HepG2 (cell line): ENCODE results near the gene EXOC3L4. TPM values are rescaled to one million over a fixed set of nuclear protein-coding genes. Genes with fewer than 3 reads are reported as not detected.

Experiments
- BATF2 ChIP-seq: sonication (generic); formaldehyde crosslinking; IDR thresholded peaks from 2 replicates; pipeline ENCODE4 v1.8.0; 2022; ENCODE audit warnings: mild to moderate bottlenecking, missing genetic modification reagents, moderate library complexity
- HOXA9 ChIP-seq: sonication (generic); formaldehyde crosslinking; IDR thresholded peaks from 2 replicates; pipeline ENCODE4 v1.8.1; 2022; ENCODE audit warnings: missing genetic modification reagents, mild to moderate bottlenecking, moderate library complexity, borderline replicate concordance
- MAZ ChIP-seq, 2 experiments: sonication (generic) in 1 of 2; formaldehyde crosslinking in 1 of 2; IDR thresholded peaks; 2 replicates each; pipeline versions ENCODE4 v1.5.0 to v1.6.1; 2012 to 2020; ENCODE audit warnings: low read depth in 2 of 2, mild to moderate bottlenecking in 2 of 2, borderline replicate concordance in 1 of 2, improper control_type of control experiment in 1 of 2, low read length in 1 of 2, missing genetic modification reagents in 1 of 2, moderate library complexity in 1 of 2
- MEF2D ChIP-seq: sonication (generic); formaldehyde crosslinking; IDR thresholded peaks from 2 replicates; pipeline ENCODE4 v1.5.1; 2020; ENCODE audit warnings: mild to moderate bottlenecking, missing genetic modification reagents
- NCOR1 ChIP-seq: fragments of 200-600 bp; sonication (generic); IDR thresholded peaks from 2 replicates; pipeline ENCODE4 v1.7.0; 2017; ENCODE audit warnings: antibody characterized with exemption, low read length, borderline replicate concordance
- SMARCE1 ChIP-seq: fragments of 450-650 bp; IDR thresholded peaks from 2 replicates; pipeline ENCODE4 v1.6.1; 2017; ENCODE audit warnings: borderline replicate concordance
- SRSF1 ChIP-seq: fragments of 200-400 bp; formaldehyde crosslinking; optimal IDR thresholded peaks from 2 replicates; pipeline ENCODE3; 2017; ENCODE audit warnings: mild to moderate bottlenecking, low read depth, low read length, moderate library complexity
- ZBTB38 ChIP-seq: sonication (generic); formaldehyde crosslinking; IDR thresholded peaks from 2 replicates; pipeline ENCODE4 v1.5.1; 2020; ENCODE audit warnings: mild to moderate bottlenecking, missing genetic modification reagents
- ZBTB7B ChIP-seq: sonication (generic); formaldehyde crosslinking; IDR thresholded peaks from 2 replicates; pipeline ENCODE4 v1.4.0; 2020; ENCODE audit warnings: missing genetic modification reagents
- ZFP1 ChIP-seq: IDR thresholded peaks from 2 replicates; pipeline ENCODE4 v1.6.1; 2016
- ZMYM3 ChIP-seq: sonication (generic); formaldehyde crosslinking; IDR thresholded peaks from 2 replicates; pipeline ENCODE4 v1.5.1; 2020; ENCODE audit warnings: mild to moderate bottlenecking, missing genetic modification reagents
- ZNF761 ChIP-seq: sonication (generic); formaldehyde crosslinking; conservative IDR thresholded peaks from 2 replicates; pipeline ENCODE4 v1.4.0; 2020; ENCODE audit warnings: mild to moderate bottlenecking, missing genetic modification reagents
- ZNF770 ChIP-seq: sonication (generic); formaldehyde crosslinking; IDR thresholded peaks from 2 replicates; pipeline ENCODE4 v1.5.0; 2020; ENCODE audit warnings: mild to moderate bottlenecking, missing genetic modification reagents
- ZSCAN29 ChIP-seq: sonication (generic); formaldehyde crosslinking; conservative IDR thresholded peaks from 2 replicates; pipeline ENCODE4 v1.4.0; 2020; ENCODE audit warnings: mild to moderate bottlenecking, missing genetic modification reagents
- polyA plus RNA-seq, 8 experiments: library from polyadenylated mRNA; depleted of rRNA in 3 of 8; stranded (reverse) in 7 of 8; unstranded in 1 of 8; fragments of >200 nt; fragmentation: Illumina TruSeq in 4 of 8; extraction: Trizol in 4 of 8; gene quantifications; 2 replicates each; pipeline versions ENCODE4 v1.2.1 to v1.2.3, GENCODE V29; 2011 to 2016; ENCODE audit warnings: low read depth in 4 of 8, missing spikeins in 1 of 8, mixed read lengths in 1 of 8; ENCODE audit not compliant: insufficient read depth in 1 of 8
- total RNA-seq, 5 experiments: library from RNA; depleted of rRNA; stranded (reverse); fragments of >200 nt; fragmentation: Illumina TruSeq; extraction: Trizol; gene quantifications; 2 replicates each; pipeline ENCODE4 v1.2.3, GENCODE V29; 2016; ENCODE audit warnings: low read depth in 1 of 5
- TF ChIP-seq, protein P1 (sequence below): sonication (generic); formaldehyde crosslinking; IDR thresholded peaks from 2 replicates; pipeline ENCODE4 v1.4.0; 2020; ENCODE audit warnings: missing genetic modification reagents
- TF ChIP-seq, protein P2 (sequence below): sonication (generic); formaldehyde crosslinking; IDR thresholded peaks from 2 replicates; pipeline ENCODE4 v1.5.0; 2020; ENCODE audit warnings: mild to moderate bottlenecking, missing genetic modification reagents, borderline replicate concordance
- TF ChIP-seq, protein P3 (sequence below): sonication (generic); formaldehyde crosslinking; IDR thresholded peaks from 2 replicates; pipeline ENCODE4 v1.4.0; 2020; ENCODE audit warnings: mild to moderate bottlenecking, missing genetic modification reagents, borderline replicate concordance

Gene EXOC3L4
- total and polyA plus RNA-seq, 2 of the 13 experiments (the other 11 are each of a cell fraction or from before 2014, with no cell fraction given), result 11.8 to 27.0 TPM

GRCh38 chr14:103104389-103104653 is 9.8 kb downstream of the EXOC3L4 start (continued):
- TF ChIP-seq BATF2 (CRISPR knock-in tag), result 0 out of 2 replicates have a peak, but pooled peaks have one; percentile 1
- TF ChIP-seq, protein P1, sequence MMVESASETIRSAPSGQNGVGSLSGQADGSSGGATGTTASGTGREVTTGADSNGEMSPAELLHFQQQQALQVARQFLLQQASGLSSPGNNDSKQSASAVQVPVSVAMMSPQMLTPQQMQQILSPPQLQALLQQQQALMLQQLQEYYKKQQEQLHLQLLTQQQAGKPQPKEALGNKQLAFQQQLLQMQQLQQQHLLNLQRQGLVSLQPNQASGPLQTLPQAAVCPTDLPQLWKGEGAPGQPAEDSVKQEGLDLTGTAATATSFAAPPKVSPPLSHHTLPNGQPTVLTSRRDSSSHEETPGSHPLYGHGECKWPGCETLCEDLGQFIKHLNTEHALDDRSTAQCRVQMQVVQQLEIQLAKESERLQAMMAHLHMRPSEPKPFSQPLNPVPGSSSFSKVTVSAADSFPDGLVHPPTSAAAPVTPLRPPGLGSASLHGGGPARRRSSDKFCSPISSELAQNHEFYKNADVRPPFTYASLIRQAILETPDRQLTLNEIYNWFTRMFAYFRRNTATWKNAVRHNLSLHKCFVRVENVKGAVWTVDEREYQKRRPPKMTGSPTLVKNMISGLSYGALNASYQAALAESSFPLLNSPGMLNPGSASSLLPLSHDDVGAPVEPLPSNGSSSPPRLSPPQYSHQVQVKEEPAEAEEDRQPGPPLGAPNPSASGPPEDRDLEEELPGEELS (CRISPR knock-in tag), result peak; percentile 0; the same call in 1 of the 2 replicates
- no peak for TF ChIP-seq MEF2D (CRISPR knock-in tag)
- TF ChIP-seq ZFP1 (CRISPR knock-in tag), result no peak
- TF ChIP-seq HOXA9 (CRISPR knock-in tag), result no peak
- no peak for TF ChIP-seq NCOR1
- TF ChIP-seq ZBTB38 (CRISPR knock-in tag), result no peak
- TF ChIP-seq, protein P2, sequence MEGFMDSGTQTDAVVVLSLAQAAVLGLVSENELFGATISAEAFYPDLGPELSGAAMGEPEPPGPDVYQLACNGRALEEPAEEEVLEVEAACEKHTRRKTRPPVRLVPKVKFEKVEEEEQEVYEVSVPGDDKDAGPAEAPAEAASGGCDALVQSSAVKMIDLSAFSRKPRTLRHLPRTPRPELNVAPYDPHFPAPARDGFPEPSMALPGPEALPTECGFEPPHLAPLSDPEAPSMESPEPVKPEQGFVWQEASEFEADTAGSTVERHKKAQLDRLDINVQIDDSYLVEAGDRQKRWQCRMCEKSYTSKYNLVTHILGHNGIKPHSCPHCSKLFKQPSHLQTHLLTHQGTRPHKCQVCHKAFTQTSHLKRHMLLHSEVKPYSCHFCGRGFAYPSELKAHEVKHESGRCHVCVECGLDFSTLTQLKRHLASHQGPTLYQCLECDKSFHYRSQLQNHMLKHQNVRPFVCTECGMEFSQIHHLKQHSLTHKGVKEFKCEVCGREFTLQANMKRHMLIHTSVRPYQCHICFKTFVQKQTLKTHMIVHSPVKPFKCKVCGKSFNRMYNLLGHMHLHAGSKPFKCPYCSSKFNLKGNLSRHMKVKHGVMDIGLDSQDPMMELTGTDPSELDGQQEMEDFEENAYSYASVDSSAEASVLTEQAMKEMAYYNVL, result no peak
- no peak for TF ChIP-seq ZSCAN29 (CRISPR knock-in tag)
- no peak for TF ChIP-seq ZNF770 (CRISPR knock-in tag)
- TF ChIP-seq MAZ (IDR thresholded peaks at IDR 0.05; ENCODE audit: borderline replicate concordance, low read depth, low read length), result no peak
- no peak for TF ChIP-seq MAZ (CRISPR knock-in tag; IDR thresholded peaks at IDR 0.05; ENCODE audit: low read depth)
- TF ChIP-seq ZMYM3 (CRISPR knock-in tag), result no peak
- TF ChIP-seq SRSF1, result no peak
- TF ChIP-seq, protein P3, sequence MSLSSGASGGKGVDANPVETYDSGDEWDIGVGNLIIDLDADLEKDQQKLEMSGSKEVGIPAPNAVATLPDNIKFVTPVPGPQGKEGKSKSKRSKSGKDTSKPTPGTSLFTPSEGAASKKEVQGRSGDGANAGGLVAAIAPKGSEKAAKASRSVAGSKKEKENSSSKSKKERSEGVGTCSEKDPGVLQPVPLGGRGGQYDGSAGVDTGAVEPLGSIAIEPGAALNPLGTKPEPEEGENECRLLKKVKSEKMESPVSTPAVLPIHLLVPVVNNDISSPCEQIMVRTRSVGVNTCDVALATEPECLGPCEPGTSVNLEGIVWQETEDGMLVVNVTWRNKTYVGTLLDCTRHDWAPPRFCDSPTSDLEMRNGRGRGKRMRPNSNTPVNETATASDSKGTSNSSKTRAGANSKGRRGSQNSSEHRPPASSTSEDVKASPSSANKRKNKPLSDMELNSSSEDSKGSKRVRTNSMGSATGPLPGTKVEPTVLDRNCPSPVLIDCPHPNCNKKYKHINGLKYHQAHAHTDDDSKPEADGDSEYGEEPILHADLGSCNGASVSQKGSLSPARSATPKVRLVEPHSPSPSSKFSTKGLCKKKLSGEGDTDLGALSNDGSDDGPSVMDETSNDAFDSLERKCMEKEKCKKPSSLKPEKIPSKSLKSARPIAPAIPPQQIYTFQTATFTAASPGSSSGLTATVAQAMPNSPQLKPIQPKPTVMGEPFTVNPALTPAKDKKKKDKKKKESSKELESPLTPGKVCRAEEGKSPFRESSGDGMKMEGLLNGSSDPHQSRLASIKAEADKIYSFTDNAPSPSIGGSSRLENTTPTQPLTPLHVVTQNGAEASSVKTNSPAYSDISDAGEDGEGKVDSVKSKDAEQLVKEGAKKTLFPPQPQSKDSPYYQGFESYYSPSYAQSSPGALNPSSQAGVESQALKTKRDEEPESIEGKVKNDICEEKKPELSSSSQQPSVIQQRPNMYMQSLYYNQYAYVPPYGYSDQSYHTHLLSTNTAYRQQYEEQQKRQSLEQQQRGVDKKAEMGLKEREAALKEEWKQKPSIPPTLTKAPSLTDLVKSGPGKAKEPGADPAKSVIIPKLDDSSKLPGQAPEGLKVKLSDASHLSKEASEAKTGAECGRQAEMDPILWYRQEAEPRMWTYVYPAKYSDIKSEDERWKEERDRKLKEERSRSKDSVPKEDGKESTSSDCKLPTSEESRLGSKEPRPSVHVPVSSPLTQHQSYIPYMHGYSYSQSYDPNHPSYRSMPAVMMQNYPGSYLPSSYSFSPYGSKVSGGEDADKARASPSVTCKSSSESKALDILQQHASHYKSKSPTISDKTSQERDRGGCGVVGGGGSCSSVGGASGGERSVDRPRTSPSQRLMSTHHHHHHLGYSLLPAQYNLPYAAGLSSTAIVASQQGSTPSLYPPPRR, result no peak
- TF ChIP-seq ZNF761 (CRISPR knock-in tag), result 0 out of 2 replicates have a peak, but pooled peaks have one; percentile 19
- TF ChIP-seq ZBTB7B (CRISPR knock-in tag), result no peak
- no peak for TF ChIP-seq SMARCE1
